GM21529 (cell line): ENCODE measurements around the gene BTBD16.

Experiments
- ATAC-seq: cut with Tn5 transposase; IDR thresholded peaks from one replicate; pipeline ENCODE4 v1.9.1; 2021; ENCODE audit not compliant: unreplicated experiment

BTBD16 gene

DNA sequence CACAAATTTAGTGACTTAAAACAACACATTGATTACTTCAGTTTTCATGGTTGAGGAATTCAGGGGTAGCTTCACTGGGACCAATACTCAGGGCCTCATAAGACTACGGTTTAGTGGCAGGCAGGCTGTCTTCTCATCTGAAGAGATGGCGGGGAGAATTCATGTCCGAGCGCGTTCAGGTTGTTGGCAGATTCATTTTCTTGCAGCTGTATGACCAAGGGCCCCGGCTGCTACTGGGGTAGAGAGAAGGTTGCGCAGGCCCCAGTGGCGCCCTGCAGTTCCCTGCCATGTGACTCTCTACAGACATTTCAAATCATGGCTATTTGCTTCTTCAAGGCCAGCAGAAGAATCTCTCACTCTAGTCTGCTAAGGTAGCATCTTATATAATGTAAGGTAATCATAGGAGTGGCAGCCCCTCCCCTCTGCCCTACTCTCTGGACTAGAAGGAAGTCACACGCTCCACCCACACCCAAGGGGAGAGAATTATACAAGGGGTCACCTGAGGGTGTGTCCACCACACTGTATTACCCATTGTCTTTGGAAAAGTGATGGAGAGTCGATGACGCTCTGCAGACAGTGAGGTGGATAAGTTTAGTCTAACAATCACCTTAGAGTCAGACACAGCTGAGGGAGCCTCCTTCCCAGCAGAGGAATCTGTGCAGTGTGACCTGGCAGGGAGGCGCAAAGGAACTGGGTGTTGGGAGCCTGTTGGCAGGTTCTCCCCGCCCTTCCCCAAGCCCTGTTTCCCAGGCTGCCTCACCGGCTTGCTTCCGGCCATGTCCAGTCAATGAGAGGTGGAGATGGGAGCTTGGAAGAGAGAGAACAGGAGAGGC is 67.7 kb downstream of the BTBD16 start:
- no peak for ATAC-seq

DNA sequence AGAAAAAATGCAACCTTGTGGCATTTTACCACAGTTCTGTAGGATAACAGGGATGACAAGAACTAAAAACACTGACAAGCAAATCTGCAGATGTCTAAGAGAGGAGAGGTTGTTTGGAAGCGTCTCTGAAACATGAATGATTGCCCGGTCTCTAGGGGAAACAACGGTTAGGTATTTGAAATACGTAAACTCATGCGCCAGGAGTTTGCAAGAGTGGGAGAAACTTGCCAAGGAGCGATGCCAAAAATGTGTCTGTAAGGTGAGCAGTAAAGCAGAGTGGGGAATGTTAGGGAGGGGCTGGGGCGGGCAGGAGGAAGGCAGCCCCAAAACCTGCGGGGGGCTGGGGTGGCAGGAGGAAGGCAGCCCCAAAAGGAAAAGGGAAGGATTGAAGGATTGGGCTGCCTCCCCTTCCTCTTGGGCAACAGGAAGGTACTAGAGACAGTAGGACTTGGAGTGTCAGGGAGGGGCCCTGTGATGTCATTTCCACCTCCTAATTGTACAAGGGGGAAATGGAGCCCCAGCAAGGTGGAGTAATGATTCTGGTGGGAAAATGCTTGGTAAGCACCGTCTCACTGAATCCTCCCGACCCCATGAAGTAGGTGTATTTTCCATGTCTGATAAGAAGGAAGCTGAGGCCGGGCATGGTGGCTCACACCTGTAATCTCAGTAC is 70.2 kb downstream of the BTBD16 start:
- ATAC-seq: no peak

DNA sequence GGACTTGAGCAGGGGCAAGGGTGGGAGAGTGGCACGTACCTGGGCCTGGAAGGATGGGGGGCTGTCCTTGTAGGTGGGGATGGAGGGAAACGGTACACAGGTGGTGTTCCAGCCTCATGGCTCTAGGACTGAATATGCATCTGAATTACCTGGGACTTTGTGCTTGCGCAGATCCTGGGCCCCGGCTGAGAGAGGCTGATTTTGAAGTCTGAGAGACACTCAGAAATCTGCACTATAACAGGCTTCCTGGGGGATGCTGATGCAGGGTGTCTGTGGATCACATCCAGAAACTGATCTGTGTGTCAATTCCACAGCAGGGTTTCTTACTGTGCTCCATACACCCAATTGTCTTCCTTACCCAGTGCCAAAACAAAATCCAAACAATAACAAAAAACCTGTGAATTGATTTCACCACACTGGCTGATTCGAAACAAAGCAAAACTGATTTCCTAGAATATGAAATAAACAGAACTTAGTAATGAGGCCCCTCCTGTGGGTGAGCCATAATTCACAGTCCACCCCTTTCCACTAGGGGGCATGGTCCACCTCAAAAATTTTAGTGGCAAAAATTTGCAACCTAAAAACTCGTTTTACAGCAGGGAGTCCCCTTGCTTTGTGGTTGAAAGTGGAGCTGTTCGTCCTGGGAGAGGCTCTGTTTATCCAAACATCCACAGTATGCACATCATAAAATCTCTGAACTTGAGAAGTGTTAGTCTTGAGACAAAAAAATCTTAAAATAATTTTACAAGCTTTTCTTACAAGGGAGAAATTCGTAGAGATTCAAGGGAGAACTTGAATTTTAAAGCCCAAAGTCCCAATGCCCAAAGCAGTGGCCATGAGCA is 71.4 kb downstream of the BTBD16 start:
- no peak for ATAC-seq

DNA sequence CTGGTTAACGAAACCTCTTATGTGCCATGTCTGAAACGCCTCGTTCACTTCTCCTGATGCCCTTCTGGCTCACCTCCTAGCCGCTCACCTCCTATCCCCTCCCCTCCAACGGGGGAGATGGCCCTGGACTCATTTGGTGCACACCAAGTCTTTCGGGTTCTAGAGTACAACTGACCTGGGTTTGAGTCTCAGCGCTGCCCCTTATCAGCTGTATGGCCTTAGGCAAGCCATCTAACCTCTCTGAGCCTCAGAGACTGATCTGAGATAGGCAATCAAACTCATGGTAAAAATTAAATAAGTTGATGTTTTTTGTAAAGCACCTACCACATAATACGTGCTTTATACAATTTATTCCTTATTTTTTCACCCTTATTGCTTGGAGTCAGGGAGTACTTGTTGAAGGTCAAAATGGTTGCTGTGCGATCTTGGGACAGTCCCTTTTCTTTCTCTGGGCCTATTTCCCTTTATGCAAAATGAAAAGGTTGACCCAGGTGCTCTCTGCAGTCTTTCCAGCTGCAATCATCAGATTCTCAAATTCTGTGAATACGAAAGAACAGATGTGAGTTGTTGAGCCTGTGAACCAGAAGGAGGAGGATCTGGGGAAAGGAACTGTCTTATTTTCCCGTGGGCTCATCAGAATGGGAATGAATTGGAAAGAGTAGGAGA is 72.2 kb downstream of the BTBD16 start:
- no peak for ATAC-seq

DNA sequence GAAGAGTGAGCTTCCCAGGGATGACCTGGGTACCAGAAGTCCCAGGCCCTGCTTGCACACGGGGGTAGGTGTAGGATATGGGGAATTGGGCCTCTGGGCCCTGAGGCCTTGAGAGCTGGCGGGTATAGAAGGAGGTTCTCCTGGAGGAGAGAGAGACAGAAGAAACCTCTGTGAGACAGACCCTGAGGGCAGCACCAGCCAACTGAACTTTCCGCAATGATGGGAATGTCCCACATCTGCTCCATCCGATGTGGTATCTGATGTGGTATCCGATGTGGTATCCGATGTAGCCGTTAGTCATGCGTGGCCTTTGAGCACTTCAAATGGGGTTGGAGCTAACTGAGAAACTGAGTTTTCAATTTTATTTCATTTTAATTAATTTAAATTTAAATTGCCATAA is 72.8 kb downstream of the BTBD16 start:
- no peak for ATAC-seq

DNA sequence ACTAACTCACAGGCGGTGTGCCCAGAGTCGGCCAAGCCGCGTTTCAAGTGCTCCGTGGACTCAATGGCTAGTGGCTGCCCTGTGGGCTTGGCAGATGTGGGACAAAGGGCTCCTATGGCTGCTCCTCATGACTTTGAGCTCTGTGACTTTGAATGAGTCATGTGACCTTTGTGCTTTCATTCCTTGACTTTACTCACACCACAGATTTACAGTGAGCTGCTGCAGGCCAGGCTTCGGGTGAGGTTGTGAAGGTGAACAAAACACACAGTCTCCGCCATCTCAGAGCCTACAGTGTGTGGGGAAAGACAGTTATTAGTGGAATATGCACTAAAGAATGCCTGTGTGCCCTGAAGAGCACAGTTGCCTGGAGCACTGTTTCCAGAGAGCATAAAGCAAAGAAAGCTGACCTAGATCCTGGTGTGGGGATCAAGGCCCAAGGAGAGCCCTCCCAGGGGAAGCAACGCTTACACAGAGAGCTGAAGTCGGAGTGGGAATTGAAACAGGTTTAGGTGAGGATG is 73.7 kb downstream of the BTBD16 start:
- ATAC-seq: no peak

DNA sequence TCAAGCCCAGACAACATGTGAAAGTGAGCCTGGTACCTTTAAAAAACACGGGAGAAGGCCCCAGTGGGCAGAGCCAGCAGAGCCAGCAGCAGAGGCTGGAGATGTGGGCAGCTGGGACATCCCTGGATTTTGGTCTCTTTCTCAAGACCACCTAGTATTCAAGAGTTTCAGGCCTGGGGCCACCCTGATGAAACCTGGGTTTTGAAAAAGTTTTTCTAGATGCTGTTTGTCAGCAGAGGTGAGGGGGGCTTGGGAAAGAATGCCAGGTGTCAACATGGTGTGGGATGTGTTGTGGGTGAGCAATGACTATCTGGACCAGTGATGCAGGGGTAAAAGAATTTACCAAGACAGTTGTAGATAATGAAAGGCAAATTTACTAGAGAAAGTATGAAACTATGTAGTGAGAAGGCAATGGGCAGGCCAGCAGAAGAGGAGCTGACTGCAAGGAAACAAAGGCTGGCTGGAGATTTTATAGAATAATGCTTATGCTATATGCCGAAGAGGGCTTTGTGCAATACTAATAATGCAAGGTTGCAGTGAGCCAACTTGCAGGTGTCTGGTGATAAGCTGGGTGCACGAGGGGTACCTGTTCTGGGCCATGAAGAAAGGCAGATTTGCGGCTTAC is 75.3 kb downstream of the BTBD16 start:
- ATAC-seq: no peak

DNA sequence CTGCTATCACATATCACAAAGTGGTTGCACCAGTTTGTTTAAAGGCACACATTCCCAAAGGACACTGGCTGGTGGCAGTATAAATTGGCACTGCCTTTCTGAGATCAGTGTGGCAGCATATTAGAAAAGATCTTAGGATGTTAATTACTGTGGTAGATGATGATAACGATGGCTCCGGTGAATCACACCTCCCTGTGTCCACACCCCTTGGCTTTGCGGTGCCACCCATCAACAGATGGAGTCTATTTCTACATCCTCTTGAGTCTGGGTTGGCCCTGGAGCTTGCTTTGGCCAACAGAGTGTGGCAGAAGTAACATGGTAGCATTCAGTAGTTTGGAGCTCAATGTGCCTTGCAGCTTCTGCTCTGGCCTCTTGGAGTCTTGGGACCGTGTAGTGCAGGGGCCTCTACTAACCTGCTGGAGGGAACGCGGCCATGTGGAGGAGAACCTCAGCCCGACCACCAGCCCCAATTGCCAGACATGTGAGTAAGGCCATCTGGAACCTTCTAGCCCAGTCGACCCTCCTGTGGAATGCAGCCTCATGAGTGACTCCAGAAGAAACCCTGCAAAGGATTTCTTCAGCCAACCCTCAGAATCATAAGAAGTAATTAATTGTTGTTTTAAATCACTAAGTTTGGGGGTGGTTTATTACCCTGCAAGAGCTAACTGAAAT is 76.2 kb downstream of the BTBD16 start:
- ATAC-seq: no peak

DNA sequence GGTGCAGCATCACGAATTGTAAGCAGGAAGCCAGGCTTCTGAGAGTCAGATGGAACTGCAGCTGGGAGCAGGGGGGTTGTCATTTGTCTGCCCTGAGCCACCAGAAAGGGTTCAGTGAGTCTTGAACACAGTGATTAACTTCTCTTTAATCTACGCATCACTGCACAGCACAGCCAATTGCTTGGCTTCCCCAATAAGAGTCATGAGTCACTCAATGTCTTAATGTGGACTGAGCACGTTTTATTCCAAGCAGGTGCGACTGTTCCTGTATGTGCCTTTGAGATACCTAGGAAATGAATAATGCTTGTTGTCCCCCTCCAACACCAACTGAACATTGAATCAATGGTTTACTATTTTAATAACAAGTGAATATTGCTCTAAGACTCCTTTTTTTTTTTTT is 77.4 kb downstream of the BTBD16 start:
- ATAC-seq: no peak

DNA sequence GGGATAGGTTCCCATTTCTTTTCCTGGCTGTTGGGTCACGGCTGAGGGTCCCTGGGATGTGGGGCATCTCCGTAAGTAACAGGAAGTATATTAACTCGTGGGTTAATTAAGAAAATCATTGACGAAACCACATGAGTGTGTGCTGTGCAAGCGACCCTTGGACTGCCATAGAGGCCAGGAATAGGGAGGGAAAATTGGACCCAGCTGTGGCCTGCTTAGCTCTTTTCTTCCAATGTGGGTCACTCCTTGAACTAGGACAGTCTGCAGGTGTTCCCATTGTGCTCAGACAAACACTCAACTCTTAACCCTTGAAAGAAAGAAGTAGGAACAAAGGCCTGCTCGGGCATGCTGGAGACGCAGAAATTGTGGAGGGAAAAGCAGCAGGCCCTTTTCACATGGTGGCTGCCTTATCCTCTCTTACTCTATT is 77.9 kb downstream of the BTBD16 start:
- ATAC-seq: no peak

DNA sequence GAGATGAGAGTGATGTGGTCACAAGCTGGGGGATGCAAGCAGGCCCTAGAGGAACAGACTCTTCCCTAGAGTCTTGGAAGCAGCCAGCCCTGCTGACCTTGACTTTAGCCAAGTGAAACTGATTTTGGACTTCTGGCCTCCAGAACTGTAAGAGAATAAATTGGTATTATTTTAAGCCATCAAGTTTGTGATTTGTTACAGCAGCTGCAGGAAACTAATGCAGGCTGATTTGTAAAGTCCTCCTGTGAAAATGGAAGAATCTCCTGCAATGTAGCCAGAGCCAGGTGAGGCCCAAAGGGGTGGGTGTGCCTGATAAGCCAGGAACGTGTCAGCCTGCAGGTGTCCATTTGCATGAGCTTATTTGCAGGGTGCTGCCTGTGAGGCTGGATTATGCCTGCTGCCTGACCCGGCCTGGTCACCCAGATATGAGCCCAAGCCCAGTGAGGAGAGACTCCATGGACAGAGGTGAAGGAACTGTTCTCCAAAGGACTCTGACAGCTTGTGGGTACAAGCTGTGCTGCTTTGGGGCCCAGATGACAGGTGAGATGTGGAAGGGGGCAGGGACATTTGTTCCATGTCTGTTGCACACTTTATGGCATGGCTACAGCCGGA is 78.8 kb downstream of the BTBD16 start:
- no peak for ATAC-seq

DNA sequence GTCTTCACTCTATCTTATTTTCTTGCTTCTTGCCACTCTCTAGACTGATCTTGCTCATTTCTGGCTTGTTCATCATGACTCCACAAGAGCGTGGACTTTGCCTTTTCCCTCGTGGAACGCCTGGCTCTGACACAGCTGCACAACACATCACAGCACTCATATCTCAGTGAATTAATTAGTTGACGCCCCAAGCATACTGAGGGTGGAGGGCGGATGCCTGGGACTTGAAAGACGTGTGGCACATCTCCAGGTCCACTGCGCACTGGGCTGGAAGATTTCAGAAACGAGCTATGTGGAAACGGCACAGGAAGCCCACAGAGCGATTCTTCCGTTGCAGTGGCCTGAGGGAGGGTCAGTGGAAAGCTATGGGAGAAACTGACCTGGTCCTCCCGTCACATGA is 79.8 kb downstream of the BTBD16 start:
- no peak for ATAC-seq

DNA sequence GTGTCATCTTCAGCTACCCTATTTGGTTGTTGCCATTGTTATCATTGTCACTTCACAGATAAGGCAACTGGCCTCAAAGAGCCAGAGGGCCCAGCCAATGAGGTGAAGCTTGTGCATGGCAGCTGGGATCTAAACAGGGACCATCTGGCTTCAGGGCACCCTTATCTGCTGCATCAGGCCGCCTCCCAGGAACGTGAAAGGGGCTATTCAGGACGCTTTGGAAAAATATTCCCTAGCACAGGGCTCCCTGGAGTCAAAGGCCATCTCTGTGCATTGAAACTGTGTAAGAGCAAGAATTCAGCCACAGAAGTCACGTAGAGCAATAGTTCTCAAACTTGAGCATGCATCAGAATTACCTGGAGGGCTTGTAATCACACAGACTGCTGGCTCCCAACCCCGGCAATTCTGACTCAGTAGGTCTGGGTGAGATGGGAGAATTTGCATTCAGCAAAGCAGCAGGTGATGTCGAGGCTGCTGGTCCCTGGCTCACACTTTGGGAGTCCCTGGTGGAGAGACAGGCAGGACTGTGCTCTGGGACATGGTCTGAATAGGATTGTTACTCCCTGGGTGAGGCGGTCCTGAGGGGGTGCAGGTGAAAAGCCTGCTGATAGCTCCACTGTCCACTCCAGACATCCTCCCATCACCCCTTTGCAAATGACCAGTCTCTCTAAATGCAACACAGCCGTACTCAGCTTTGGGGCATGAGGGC is 81.9 kb downstream of the BTBD16 start:
- no peak for ATAC-seq

DNA sequence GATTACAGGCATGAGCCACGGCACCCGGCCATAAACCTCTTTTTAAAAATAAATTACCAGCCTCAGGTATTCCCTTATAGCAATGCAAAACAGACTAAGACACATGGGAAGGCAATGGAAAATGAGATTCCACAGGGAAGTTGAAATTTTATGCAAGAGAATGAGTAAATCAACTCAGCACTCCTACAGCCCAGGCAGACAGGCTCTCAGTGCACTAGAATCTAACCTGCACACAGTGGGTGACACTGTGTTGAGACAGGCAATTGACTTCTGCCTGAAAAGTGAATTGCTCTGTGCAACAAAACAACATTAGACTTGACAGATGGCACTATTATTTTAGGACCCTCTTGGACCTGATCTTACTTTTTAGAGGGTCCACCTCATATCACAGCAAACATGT is 83.3 kb downstream of the BTBD16 start:
- no peak for ATAC-seq

DNA sequence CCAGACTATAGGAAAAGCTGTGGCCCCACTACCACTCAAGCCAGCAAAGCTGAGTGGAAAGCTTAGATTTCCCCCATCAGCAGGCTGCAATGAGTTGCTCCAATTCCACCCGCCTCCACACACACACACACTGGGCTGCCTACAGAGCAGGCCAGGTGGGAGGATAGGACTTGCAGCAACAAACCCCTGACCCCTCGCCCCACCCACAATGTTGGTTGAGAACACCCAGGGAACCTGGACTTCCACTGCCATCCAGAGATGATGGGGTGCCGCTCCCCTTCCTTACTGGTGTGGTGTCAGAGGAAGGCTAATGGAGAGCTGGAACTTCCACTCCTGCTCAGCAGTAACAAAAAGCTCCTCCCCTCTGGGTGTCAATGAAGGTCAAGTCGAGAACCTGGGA is 86.6 kb downstream of the BTBD16 start:
- no peak for ATAC-seq

DNA sequence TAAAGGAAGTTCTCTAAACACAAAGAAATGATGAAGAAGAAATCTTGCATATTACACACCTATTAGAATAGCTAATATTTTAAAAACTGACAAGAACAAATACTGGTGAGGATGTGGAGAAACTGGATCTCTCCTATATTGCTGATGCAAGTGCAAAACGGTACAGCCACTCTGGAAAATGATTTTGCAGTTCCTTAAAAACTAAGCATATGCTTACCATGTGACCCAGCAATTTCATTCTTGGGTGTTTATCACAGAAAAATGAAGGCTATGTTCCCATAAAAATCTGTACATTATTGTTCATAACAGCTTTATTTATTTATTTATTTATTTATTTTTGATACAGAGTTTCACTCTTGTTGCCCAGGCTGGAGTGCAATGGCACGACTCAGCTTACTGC is 88.5 kb downstream of the BTBD16 start:
- no peak for ATAC-seq

DNA sequence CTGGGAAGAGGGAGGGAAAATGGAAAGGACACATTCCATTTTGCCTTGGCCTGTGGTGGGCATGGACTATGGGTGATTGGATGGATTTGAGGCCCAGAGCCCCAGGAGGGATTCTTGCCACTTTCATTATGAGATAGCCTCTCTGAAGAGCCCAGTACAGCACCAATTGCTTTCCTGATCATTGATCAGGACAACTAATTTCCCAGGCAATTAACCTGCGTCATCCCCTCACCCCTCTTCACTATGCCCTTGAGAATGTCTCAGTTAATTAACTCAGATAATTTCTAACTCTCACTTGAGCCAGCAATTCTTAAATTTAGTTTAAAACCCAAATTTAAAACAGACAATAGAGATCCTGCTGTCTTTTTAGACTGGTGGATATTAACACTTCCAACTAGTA is 90.0 kb downstream of the BTBD16 start:
- no peak for ATAC-seq

DNA sequence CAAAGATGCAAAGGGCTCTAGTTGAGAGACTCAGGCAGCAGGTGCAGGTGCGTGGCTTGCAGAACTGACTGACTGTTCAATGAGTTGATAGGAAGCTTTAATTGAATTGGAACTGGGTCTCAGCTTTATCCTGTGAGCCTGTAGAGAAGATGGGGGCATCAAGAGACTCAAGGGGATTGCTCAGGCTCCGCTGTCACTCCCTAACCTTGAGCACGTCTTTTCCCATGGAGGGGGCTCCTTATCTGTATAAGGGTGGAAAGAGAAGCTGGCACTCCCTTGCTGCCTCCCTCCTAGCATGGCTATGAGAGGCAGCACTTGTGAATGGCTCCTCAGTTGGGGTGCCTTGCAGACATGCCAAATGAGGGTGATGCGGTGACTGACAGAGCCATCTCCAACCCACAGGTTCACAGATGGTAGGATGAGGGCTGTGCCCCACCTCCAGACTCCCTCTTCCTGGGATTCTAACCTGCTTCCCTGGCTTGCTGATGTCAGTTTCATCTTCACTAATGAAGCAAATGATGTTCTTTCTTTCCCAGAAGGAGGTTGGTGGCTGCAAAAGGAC is 91.0 kb downstream of the BTBD16 start:
- no peak for ATAC-seq

DNA sequence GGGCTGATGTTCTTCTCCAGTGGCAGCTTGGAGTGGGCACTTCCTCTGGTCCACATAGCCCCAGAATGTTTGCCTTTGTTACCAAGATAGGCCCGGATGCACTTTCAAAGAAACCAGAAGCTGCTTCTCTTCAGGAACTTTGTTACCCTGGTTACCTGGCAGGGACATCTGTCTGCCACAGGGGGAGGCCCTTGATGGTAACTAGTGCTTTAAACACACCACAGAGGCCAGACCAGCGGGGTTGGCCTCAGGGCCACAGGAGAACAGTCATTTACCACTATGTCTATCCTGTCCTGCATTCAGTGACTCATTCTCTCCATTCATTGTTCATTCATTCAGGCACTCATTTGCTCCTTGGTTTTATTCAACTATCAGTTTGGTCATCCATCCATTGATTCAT is 91.5 kb downstream of the BTBD16 start:
- no peak for ATAC-seq
